SK-N-SH (cell line): ENCODE data around the gene CTTNBP2NL. TPM values are rescaled to one million over a fixed set of nuclear protein-coding genes. Genes with fewer than 3 reads are reported as not detected.
"Not testable (repeated sequence)": the region's sequence is repeated elsewhere in the genome, so short reads cannot be mapped to it uniquely, and the experiment has no call there.

ENCODE experiments used
- CTCF ChIA-PET: fragments of 300-600, 350-600 bp; formaldehyde crosslinking; extraction: SDS; loops from one replicate; lab custom pipeline; 2021; lab: Yijun Ruan, JAX
- POLR2A ChIA-PET: fragments of 350-600 bp; sonication (Branson Sonifier 250); formaldehyde crosslinking; extraction: SDS; loops from one replicate; lab custom pipeline; 2020; ENCODE audit warnings: antibody characterized with exemption, inconsistent platforms; lab: Yijun Ruan, JAX
- DNase-seq: peaks from one replicate; pipeline ENCODE4 v3.0.0; 2012
- H2AFZ ChIP-seq: fragments of 200-600 bp; sonication (generic); 2 replicates; pipeline ENCODE4 v1.8.1; 2016; ENCODE audit warnings: antibody characterized with exemption, mild to moderate bottlenecking, low read depth
- H3F3A ChIP-seq: fragments of 200-600 bp; sonication (generic); replicated peaks from 2 replicates; pipeline ENCODE3; 2016; ENCODE audit warnings: antibody characterized with exemption, mild to moderate bottlenecking; ENCODE audit not compliant: insufficient read depth
- H3K27ac ChIP-seq, 2 experiments: fragments of 200-500 bp in 1 of 2; fragments of 200-600 bp in 1 of 2; sonication (Bioruptor generic) in 1 of 2; sonication (generic), shearing (Covaris generic) in 1 of 2; 2 replicates each; pipeline versions ENCODE4 v1.5.1 to v1.6.1; 2014 to 2016; ENCODE audit warnings: low read depth in 2 of 2, inconsistent platforms in 1 of 2, low read length in 1 of 2, mild to moderate bottlenecking in 1 of 2, mixed read lengths in 1 of 2
- H3K27me3 ChIP-seq: fragments of 200-600 bp; sonication (generic), shearing (Covaris generic); 2 replicates; pipeline ENCODE4 v1.6.1; 2016; ENCODE audit warnings: mixed run types; ENCODE audit not compliant: insufficient read depth
- H3K36me3 ChIP-seq, 2 experiments: fragments of 200-500 bp in 1 of 2; fragments of 200-600 bp in 1 of 2; sonication (Bioruptor generic) in 1 of 2; sonication (generic) in 1 of 2; replicated peaks in 1 of 2; 2 replicates each; pipeline versions ENCODE3 to v1.5.1; 2014 to 2016; ENCODE audit warnings: low read length in 1 of 2, mild to moderate bottlenecking in 1 of 2; ENCODE audit not compliant: insufficient read depth in 2 of 2, control insufficient read depth in 1 of 2
- H3K4me1 ChIP-seq, 2 experiments: fragments of 200-500 bp in 1 of 2; fragments of 200-600 bp in 1 of 2; sonication (Bioruptor generic) in 1 of 2; sonication (generic), shearing (Covaris generic) in 1 of 2; 2 replicates each; pipeline versions ENCODE4 v1.5.1 to v1.6.1; 2014 to 2016; ENCODE audit warnings: low read depth in 1 of 2, low read length in 1 of 2, mixed run types in 1 of 2; ENCODE audit not compliant: insufficient read depth in 2 of 2, control insufficient read depth in 1 of 2
- H3K4me2 ChIP-seq: fragments of 200-600 bp; sonication (generic), shearing (Covaris generic); 2 replicates; pipeline ENCODE4 v1.6.1; 2017; ENCODE audit warnings: mixed run types
- H3K4me3 ChIP-seq, 2 experiments: fragments of 200-500 bp in 1 of 2; fragments of 200-600 bp in 1 of 2; sonication (Bioruptor generic) in 1 of 2; sonication (generic), shearing (Covaris generic) in 1 of 2; 2 replicates each; pipeline versions ENCODE4 v1.5.1 to v1.8.1; 2014 to 2016; ENCODE audit warnings: low read depth in 2 of 2, inconsistent platforms in 1 of 2, low read length in 1 of 2, mild to moderate bottlenecking in 1 of 2, mixed read lengths in 1 of 2, moderate library complexity in 1 of 2
- H3K79me2 ChIP-seq: fragments of 200-600 bp; sonication (generic); 2 replicates; pipeline ENCODE4 v1.8.1; 2017; ENCODE audit warnings: mild to moderate bottlenecking; ENCODE audit not compliant: insufficient read depth
- H3K9ac ChIP-seq: fragments of 200-600 bp; sonication (generic); 2 replicates; pipeline ENCODE4 v1.6.1; 2017; ENCODE audit warnings: mixed run types
- H3K9me2 ChIP-seq: fragments of 200-600 bp; sonication (generic); 2 replicates; pipeline ENCODE4 v1.6.1; 2017; ENCODE audit warnings: mixed run types
- H3K9me3 ChIP-seq: fragments of 200-600 bp; sonication (generic); 2 replicates; pipeline ENCODE4 v1.6.1; 2017; ENCODE audit warnings: mixed run types, mild to moderate bottlenecking, moderate library complexity
- H4K20me1 ChIP-seq: fragments of 200-600 bp; sonication (generic); 2 replicates; pipeline ENCODE4 v1.6.1; 2017; ENCODE audit warnings: mild to moderate bottlenecking, mixed run types; ENCODE audit not compliant: insufficient read depth
- ELF1 ChIP-seq: IDR thresholded peaks from 2 replicates; pipeline ENCODE4 v1.4.0; 2012
- EP300 ChIP-seq, 2 experiments: IDR thresholded peaks; 2 replicates each; pipeline versions ENCODE4 v1.4.0 to v1.6.1; 2012; ENCODE audit warnings: borderline replicate concordance in 1 of 2, low read depth in 1 of 2, low read length in 1 of 2
- FOSL2 ChIP-seq: IDR thresholded peaks from 2 replicates; pipeline ENCODE4 v1.4.0; 2012; ENCODE audit warnings: low read depth, mild to moderate bottlenecking, moderate library complexity, borderline replicate concordance
- FOXJ3 ChIP-seq: sonication (generic); formaldehyde crosslinking; IDR thresholded peaks from 2 replicates; pipeline ENCODE4 v1.5.1; 2020; ENCODE audit warnings: mild to moderate bottlenecking, missing genetic modification reagents
- FOXM1 ChIP-seq: IDR thresholded peaks from 2 replicates; pipeline ENCODE4 v1.4.0; 2012; ENCODE audit warnings: low read depth, mild to moderate bottlenecking
- GABPA ChIP-seq: IDR thresholded peaks from 2 replicates; pipeline ENCODE4 v1.4.0; 2012; ENCODE audit warnings: low read depth, mild to moderate bottlenecking
- GATA2 ChIP-seq: sonication (generic); formaldehyde crosslinking; IDR thresholded peaks from 2 replicates; pipeline ENCODE4 v1.5.0; 2020; ENCODE audit warnings: mild to moderate bottlenecking, missing genetic modification reagents
- JUND ChIP-seq: IDR thresholded peaks from 2 replicates; pipeline ENCODE4 v1.4.0; 2012
- MXI1 ChIP-seq: IDR thresholded peaks from 2 replicates; pipeline ENCODE4 v1.6.1; 2012; ENCODE audit warnings: mild to moderate bottlenecking, low read depth, low read length, improper control_type of control experiment
- POLR2AphosphoS5 ChIP-seq: IDR thresholded peaks from 2 replicates; pipeline ENCODE4 v1.6.1; 2012; ENCODE audit warnings: low read depth, low read length
- RAD21 ChIP-seq: IDR thresholded peaks from 2 replicates; pipeline ENCODE4 v1.6.1; 2012; ENCODE audit warnings: mild to moderate bottlenecking, low read length
- RCOR1 ChIP-seq: fragments of 150-350 bp; IDR thresholded peaks from 2 replicates; pipeline ENCODE4 v1.6.1; 2017; ENCODE audit warnings: antibody characterized with exemption, low read length
- RFX5 ChIP-seq: IDR thresholded peaks from 2 replicates; pipeline ENCODE4 v1.6.1; 2012; ENCODE audit warnings: mild to moderate bottlenecking, improper control_type of control experiment, low read length
- RXRA ChIP-seq: IDR thresholded peaks from 2 replicates; pipeline ENCODE4 v1.4.0; 2012; ENCODE audit warnings: low read depth, mild to moderate bottlenecking, borderline replicate concordance
- SIN3A ChIP-seq: IDR thresholded peaks from 2 replicates; pipeline ENCODE4 v1.6.1; 2012; ENCODE audit warnings: low read depth, mild to moderate bottlenecking, low read length, moderate library complexity, borderline replicate concordance
- SMC3 ChIP-seq: IDR thresholded peaks from 2 replicates; pipeline ENCODE4 v1.6.1; 2012; ENCODE audit warnings: low read depth, low read length, improper control_type of control experiment
- TAF1 ChIP-seq: IDR thresholded peaks from 2 replicates; pipeline ENCODE4 v1.6.1; 2012; ENCODE audit warnings: low read depth, mild to moderate bottlenecking, low read length, moderate library complexity, borderline replicate concordance
- TCF12 ChIP-seq: IDR thresholded peaks from 2 replicates; pipeline ENCODE4 v1.4.0; 2012
- YY1 ChIP-seq: IDR thresholded peaks from 2 replicates; pipeline ENCODE4 v1.4.0; 2012; ENCODE audit warnings: low read depth, mild to moderate bottlenecking
- WGBS: methylation state at CpG from one replicate; pipeline ENCODE4 v1.1.6; 2017; ENCODE audit warnings: low lambda C conversion rate; 5-methylcytosine and 5-hydroxymethylcytosine counted together
- polyA plus RNA-seq, 3 experiments: library from polyadenylated mRNA; depleted of rRNA; stranded (reverse); fragments of >200 nt; gene quantifications; 2 replicates each; pipeline ENCODE4 v1.2.3, GENCODE V29; 2012
- TF ChIP-seq, protein P1 (sequence below): fragments of 150-350 bp; IDR thresholded peaks from 2 replicates; pipeline ENCODE4 v1.6.1; 2017; ENCODE audit warnings: antibody characterized with exemption, low read length, low read depth, borderline replicate concordance
- TF ChIP-seq, protein P2 (sequence below): fragments of 150-350 bp; IDR thresholded peaks from 2 replicates; pipeline ENCODE4 v1.6.1; 2016; ENCODE audit warnings: mild to moderate bottlenecking, low read depth, low read length

CTTNBP2NL gene
- polyA plus RNA-seq, 1 of the 3 experiments (the other 2 are of a cell fraction) = 4.9 TPM

DNA sequence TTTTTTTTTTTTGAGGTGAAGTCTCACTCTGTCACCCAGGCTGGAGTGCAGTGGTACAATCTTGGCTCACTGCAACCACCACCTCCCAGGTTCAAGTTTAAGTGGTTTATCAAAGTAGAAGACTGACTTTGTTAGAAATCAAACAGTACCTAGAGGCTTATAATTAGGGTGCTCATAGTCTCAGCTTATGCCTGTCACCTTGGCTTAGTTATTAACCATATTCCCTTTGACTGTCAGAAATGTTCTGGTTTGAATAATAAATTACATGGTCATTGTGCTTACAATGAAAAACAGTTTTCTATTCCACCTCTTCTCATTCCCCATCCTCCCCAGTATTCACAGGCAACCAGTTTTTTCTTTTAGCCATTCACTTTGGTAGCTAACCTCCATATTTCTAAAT is 54.8 kb downstream of the CTTNBP2NL start:
- no peak for TF ChIP-seq RXRA
- TF ChIP-seq, protein P1, sequence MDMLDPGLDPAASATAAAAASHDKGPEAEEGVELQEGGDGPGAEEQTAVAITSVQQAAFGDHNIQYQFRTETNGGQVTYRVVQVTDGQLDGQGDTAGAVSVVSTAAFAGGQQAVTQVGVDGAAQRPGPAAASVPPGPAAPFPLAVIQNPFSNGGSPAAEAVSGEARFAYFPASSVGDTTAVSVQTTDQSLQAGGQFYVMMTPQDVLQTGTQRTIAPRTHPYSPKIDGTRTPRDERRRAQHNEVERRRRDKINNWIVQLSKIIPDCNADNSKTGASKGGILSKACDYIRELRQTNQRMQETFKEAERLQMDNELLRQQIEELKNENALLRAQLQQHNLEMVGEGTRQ = no peak
- TF ChIP-seq GATA2 (CRISPR knock-in tag) = no peak
- Histone ChIP-seq H3K4me1 (peaks cover 0 to 4% of the 10 kb centered on the region in 2 experiments; a peak in 2 of 4 replicates), H3F3A (peaks cover 12% of the 10 kb centered on the region), H3K27ac (no peak overlapping the region), H3K36me3 (peaks cover 26 to 48% of the 10 kb centered on the region in 2 experiments), H3K4me3 (no peak overlapping the region), H3K79me2 (peaks cover 55% of the 10 kb centered on the region; the same call in 1 of the 2 replicates), H3K27me3 (no peaks in the 10 kb centered on the region), H3K9ac (no peak overlapping the region), H2AFZ (no peak overlapping the region), H3K4me2 (no peak overlapping the region), H3K9me2 (no peaks in the 10 kb centered on the region), H4K20me1 (no peaks in the 10 kb centered on the region; the same call in 1 of the 2 replicates), H3K9me3 (no peaks in the 10 kb centered on the region)
- no peak for DNase-seq
- CTCF ChIA-PET = interaction anchor here (0.9 to 1.4 kb wide), 5 partner anchors 12 to 81 kb away, joined by 3 read pairs; no protein-coding TSS in a partner anchor
- POLR2A ChIA-PET = no interaction called here

DNA sequence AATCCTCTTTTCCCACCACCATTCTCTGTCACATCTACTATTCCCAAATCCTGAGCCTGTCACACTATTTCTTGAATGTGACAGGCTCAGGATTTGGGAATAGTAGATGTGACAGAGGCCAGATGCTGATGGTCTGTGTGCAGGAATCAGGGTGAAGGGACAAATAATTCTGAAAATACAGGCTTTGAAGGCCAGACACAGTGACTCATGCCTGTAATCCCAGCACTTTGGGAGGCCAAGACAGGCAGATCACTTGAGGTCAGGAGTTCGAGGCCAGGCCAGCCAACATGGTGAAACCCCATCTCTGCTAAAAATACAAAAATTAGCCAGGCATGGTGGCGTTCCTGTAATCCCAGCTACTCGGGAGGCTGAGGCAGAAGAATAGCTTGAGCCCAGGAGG is 55.3 kb downstream of the CTTNBP2NL start:
- H2AFZ ChIP-seq, DNase-seq, H3K4me1 ChIP-seq, H3K27ac ChIP-seq, H3K9ac ChIP-seq, H3K4me3 ChIP-seq, H3K9me3 ChIP-seq, H3F3A ChIP-seq, POLR2A ChIA-PET, H3K4me2 ChIP-seq, H4K20me1 ChIP-seq, H3K27me3 ChIP-seq, H3K9me2 ChIP-seq: not testable (repeated sequence)
- CTCF ChIA-PET = interaction anchor here (0.8 to 1.2 kb wide), 2 partner anchors 15 to 60 kb away, joined by 3 read pairs; no protein-coding TSS in a partner anchor
- H3K79me2 ChIP-seq = peaks cover 53% of the 10 kb centered on the region; the same call in 1 of the 2 replicates
- H3K36me3 ChIP-seq = peaks cover 31 to 51% of the 10 kb centered on the region in 2 experiments
- 73% methylated on average over 3 of the region's 3 CpGs for WGBS

DNA sequence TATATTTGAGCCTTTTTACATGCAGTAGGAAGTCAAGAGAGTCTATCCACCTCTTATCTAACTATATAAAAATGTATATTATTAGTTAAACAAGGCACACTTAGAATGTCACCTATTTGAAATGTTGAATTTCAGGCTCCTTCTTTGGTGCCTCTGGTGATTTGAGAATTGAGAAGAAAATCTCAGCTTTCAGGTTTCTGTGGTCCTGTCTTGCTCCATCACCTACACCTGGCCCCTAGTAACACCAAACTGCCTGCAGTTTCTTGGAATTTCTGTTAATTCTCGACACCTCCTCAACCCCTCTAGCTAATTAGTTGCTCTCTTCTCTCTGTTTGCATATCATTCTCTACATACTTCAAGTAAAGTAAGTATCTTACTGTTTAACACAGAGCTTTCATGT is 57.9 kb downstream of the CTTNBP2NL start:
- ChIA-PET CTCF (interaction anchor here (0.6 to 1.4 kb wide), 3 partner anchors 13 to 63 kb away, joined by 3 to 4 read pairs (median 3); no protein-coding TSS in a partner anchor), POLR2A (no interaction called here)
- Histone ChIP-seq H3K9me3 (no peaks in the 10 kb centered on the region), H3K36me3 (peaks cover 52 to 75% of the 10 kb centered on the region in 2 experiments), H3K4me1 (peaks cover 0 to 6% of the 10 kb centered on the region in 2 experiments; a peak in 1 of 4 replicates), H3K9ac (no peak overlapping the region)
- TF ChIP-seq GABPA (no peak), YY1 (no peak), SIN3A (no peak), FOXJ3 (CRISPR knock-in tag) (no peak), FOSL2 (no peak), POLR2AphosphoS5 (no peak), TCF12 (no peak), FOXM1 (no peak), ELF1 (no peak), RFX5 (no peak), MXI1 (no peak), JUND (no peak), EP300 (IDR thresholded peaks at IDR 0.05; ENCODE audit: borderline replicate concordance in 1 of 2, low read depth in 1 of 2, low read length in 1 of 2) (no peak), RAD21 (no peak), RCOR1 (no peak), RXRA (no peak), SMC3 (no peak), TAF1 (no peak)
- TF ChIP-seq, protein P2, sequence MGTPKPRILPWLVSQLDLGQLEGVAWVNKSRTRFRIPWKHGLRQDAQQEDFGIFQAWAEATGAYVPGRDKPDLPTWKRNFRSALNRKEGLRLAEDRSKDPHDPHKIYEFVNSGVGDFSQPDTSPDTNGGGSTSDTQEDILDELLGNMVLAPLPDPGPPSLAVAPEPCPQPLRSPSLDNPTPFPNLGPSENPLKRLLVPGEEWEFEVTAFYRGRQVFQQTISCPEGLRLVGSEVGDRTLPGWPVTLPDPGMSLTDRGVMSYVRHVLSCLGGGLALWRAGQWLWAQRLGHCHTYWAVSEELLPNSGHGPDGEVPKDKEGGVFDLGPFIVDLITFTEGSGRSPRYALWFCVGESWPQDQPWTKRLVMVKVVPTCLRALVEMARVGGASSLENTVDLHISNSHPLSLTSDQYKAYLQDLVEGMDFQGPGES = no peak
- TF ChIP-seq, protein P1 = no peak
- TF ChIP-seq, all 33 proteins: peak for 0
- Histone ChIP-seq H3K4me2 (no peak overlapping the region), H3K79me2 (peaks cover 35% of the 10 kb centered on the region; the same call in 1 of the 2 replicates), H3K27me3 (no peaks in the 10 kb centered on the region), H3F3A (peaks cover 23% of the 10 kb centered on the region), H3K4me3 (no peak overlapping the region), H2AFZ (no peak overlapping the region), H3K9me2 (no peaks in the 10 kb centered on the region), H3K27ac (no peak overlapping the region), H4K20me1 (no peaks in the 10 kb centered on the region)
- DNase-seq = no peak
- WGBS = 100% methylated on average over 1 of the region's 1 CpG
